ENCODE measurements around the gene OVCA2.
A peak's percentile ranks its signal among the peaks of the same experiment; 100 is the strongest.

The OVCA2 gene

DNA sequence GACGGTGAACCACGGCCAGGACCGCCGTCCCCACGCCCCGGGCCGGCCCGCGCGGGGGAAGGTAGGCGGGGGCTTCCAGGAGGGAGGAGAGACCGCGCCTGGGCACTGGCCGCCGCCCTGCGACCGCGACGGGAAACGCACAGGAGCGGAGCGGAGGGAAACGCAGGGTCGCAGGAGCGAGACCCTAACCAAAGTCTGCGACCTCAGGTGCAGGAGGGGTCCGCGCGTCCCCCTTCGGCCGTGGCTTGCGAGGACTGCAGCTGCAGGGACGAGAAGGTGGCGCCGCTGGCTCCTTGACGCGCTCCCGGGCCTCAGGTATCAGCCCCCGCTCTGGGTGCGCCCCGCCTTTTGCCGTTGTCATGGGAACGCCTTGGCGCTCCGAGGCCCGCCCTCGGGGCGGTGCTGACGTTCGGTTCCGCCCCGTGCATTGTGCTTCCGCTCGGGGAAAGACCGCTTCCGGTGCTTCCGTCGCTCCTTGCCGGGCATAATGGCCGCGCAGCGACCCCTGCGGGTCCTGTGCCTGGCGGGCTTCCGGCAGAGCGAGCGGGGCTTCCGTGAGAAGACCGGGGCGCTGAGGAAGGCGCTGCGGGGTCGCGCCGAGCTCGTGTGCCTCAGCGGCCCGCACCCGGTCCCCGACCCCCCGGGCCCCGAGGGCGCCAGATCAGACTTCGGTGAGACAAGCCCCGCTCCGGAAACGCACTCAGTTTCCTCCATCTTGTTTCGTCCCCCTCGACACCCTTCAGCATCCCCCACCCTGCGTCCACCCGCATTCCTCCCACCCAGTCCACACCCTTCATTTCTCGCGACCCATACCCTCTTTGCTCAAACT, at the start of gene OVCA2:
OVCA2 (plus strand) TSS at position 462 of the 829 bp plus-strand sequence; CDS start at position 488, 26 bp downstream.
- peak within 1 kb of the TSS; percentile 74 to 92 for H3K4me3 ChIP-seq (ENCODE audit: low read depth in 1 of 2, low read length in 2 of 2)
- peak within 1 kb of the TSS; percentile 94 for H3K27ac ChIP-seq (ENCODE audit: low read length)
- H2AFZ ChIP-seq (ENCODE audit: low read depth, low read length) = peak within 1 kb of the TSS; percentile 90
- H3K36me3 ChIP-seq (ENCODE audit: insufficient read depth, low read length) = peaks cover 59% of the 10 kb centered on the region
- H3K4me1 ChIP-seq (ENCODE audit: insufficient read depth, low read length) = peaks cover 21% of the 10 kb centered on the region
- peaks cover 8% of the 10 kb centered on the region; the same call in 1 of the 2 replicates for H4K20me1 ChIP-seq (ENCODE audit: insufficient read depth, low read length)
- peak within 1 kb of the TSS; percentile 75 for H3K9ac ChIP-seq (ENCODE audit: low read depth, low read length)
- peak within 1 kb of the TSS; percentile 93 for H3K4me2 ChIP-seq (ENCODE audit: insufficient read depth, low read length)
- H3K79me2 ChIP-seq (ENCODE audit: insufficient read depth, low read length) = peaks cover 18% of the 10 kb centered on the region
- TF ChIP-seq EZH2 (IDR thresholded peaks at IDR 0.05; ENCODE audit: borderline replicate concordance, low read depth, low read length, severe bottlenecking) (no peak), CTCF (IDR thresholded peaks at IDR 0.05; ENCODE audit: borderline replicate concordance, extremely low read depth, low read length, poor library complexity, severe bottlenecking) (peak; percentile 75)
- ATAC-seq (ENCODE audit: insufficient read depth, low read depth) (peak; percentile 94), DNase-seq (peak; percentile 96)
- no peaks in the 10 kb centered on the region for H3K9me3 ChIP-seq (ENCODE audit: insufficient read depth, low read length, severe bottlenecking)
- no peaks in the 10 kb centered on the region for H3K27me3 ChIP-seq (ENCODE audit: insufficient read depth, low read length, poor library complexity)

GRCh38 chr17:1992541-1992940, 49.3 kb upstream of the OVCA2 start:
- Histone ChIP-seq H3K27me3 (ENCODE audit: insufficient read depth, low read length, poor library complexity) (no peaks in the 10 kb centered on the region), H2AFZ (ENCODE audit: low read depth, low read length) (no peak overlapping the region), H3K27ac (ENCODE audit: low read length) (no peak overlapping the region), H3K4me2 (ENCODE audit: insufficient read depth, low read length) (no peak overlapping the region), H3K4me3 (ENCODE audit: low read depth in 1 of 2, low read length in 2 of 2) (no peak overlapping the region), H3K9me3 (ENCODE audit: insufficient read depth, low read length, severe bottlenecking) (no peaks in the 10 kb centered on the region), H3K9ac (ENCODE audit: low read depth, low read length) (no peak overlapping the region), H3K4me1 (ENCODE audit: insufficient read depth, low read length) (no peaks in the 10 kb centered on the region), H4K20me1 (ENCODE audit: insufficient read depth, low read length) (no peaks in the 10 kb centered on the region), H3K79me2 (ENCODE audit: insufficient read depth, low read length) (no peaks in the 10 kb centered on the region), H3K36me3 (ENCODE audit: insufficient read depth, low read length) (no peaks in the 10 kb centered on the region)
- DNase-seq (no peak), ATAC-seq (ENCODE audit: insufficient read depth, low read depth) (no peak)
- TF ChIP-seq CTCF (IDR thresholded peaks at IDR 0.05; ENCODE audit: borderline replicate concordance, extremely low read depth, low read length, poor library complexity, severe bottlenecking) (no peak), EZH2 (IDR thresholded peaks at IDR 0.05; ENCODE audit: borderline replicate concordance, low read depth, low read length, severe bottlenecking) (no peak)

DNA sequence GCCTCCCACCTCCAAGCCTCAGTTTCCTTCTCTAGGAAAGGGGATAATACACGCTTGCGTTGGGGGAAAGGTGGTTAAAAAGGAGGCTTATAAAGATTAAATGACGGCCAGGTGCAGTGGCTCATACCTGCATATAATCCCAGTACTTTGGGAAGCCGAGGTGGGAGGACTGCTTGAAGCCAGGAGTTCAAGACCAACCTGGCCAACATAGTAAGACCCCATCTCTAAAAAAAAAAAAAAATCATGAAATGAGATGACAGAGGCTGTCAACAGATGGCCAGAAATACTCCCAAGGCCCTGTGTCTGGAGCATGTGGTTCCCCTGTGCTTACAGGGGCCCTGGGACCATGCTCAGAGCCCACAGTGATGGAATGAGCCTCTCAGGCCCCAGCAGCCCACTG, 47.1 kb upstream of the OVCA2 start:
- Histone ChIP-seq H3K4me3 (ENCODE audit: low read depth in 1 of 2, low read length in 2 of 2) (no peak overlapping the region), H3K27ac (ENCODE audit: low read length) (no peak overlapping the region), H2AFZ (ENCODE audit: low read depth, low read length) (no peak overlapping the region), H3K36me3 (ENCODE audit: insufficient read depth, low read length) (no peaks in the 10 kb centered on the region), H3K79me2 (ENCODE audit: insufficient read depth, low read length) (no peaks in the 10 kb centered on the region), H3K4me2 (ENCODE audit: insufficient read depth, low read length) (no peak overlapping the region), H3K27me3 (ENCODE audit: insufficient read depth, low read length, poor library complexity) (no peaks in the 10 kb centered on the region), H4K20me1 (ENCODE audit: insufficient read depth, low read length) (no peaks in the 10 kb centered on the region), H3K4me1 (ENCODE audit: insufficient read depth, low read length) (no peaks in the 10 kb centered on the region), H3K9me3 (ENCODE audit: insufficient read depth, low read length, severe bottlenecking) (no peaks in the 10 kb centered on the region), H3K9ac (ENCODE audit: low read depth, low read length) (no peak overlapping the region)
- DNase-seq (no peak), ATAC-seq (ENCODE audit: insufficient read depth, low read depth) (no peak)
- TF ChIP-seq CTCF (IDR thresholded peaks at IDR 0.05; ENCODE audit: borderline replicate concordance, extremely low read depth, low read length, poor library complexity, severe bottlenecking) (no peak), EZH2 (IDR thresholded peaks at IDR 0.05; ENCODE audit: borderline replicate concordance, low read depth, low read length, severe bottlenecking) (no peak)

Measured in DND-41 (cell line).